GM21447 (cell line): ENCODE measurements around the gene PTPRU.
"Not testable (repeated sequence)": the region's sequence is repeated elsewhere in the genome, so short reads cannot be mapped to it uniquely, and the experiment has no call there.

Source experiments
- ATAC-seq: cut with Tn5 transposase; IDR thresholded peaks from one replicate; pipeline ENCODE4 v1.9.1; 2021; ENCODE audit not compliant: unreplicated experiment

The PTPRU gene

GRCh38 chr1:29221296-29221695, 15.0 kb upstream of the PTPRU start:
- no peak for ATAC-seq

- not testable (repeated sequence) for ATAC-seq
These were observed 14.1 kb upstream of the PTPRU start for GRCh38 chr1:29222260-29222659.

- no peak for ATAC-seq
These were observed 13.6 kb upstream of the PTPRU start for GRCh38 chr1:29222686-29223085.

GRCh38 chr1:29223521-29223920, 12.8 kb upstream of the PTPRU start:
- no peak for ATAC-seq

GRCh38 chr1:29224356-29224837, 11.9 kb upstream of the PTPRU start:
- no peak for ATAC-seq

- ATAC-seq: no peak
These were observed 11.0 kb upstream of the PTPRU start for GRCh38 chr1:29225361-29225760.

- no peak for ATAC-seq
These were observed 8.8 kb upstream of the PTPRU start for GRCh38 chr1:29227511-29227910.

- ATAC-seq: no peak
These were observed 6.1 kb upstream of the PTPRU start for GRCh38 chr1:29230204-29230552.

GRCh38 chr1:29230553-29231378, 5.6 kb upstream of the PTPRU start, which contains the start of gene MECR:
Gene MECR, minus strand, starts transcription at chr1:29230934. Its CDS starts 28 bp downstream, at chr1:29230906.
- peak; percentile 91 for ATAC-seq

GRCh38 chr1:29232387-29232786, 3.9 kb upstream of the PTPRU start:
- no peak for ATAC-seq

- ATAC-seq: no peak
These were observed 2.6 kb upstream of the PTPRU start for GRCh38 chr1:29233693-29234092.

GRCh38 chr1:29234471-29234870, 1.9 kb upstream of the PTPRU start:
- ATAC-seq: no peak

GRCh38 chr1:29234881-29235280, 1.4 kb upstream of the PTPRU start:
- ATAC-seq: not testable (repeated sequence)

- no peak for ATAC-seq
These were observed 398 bp downstream of the PTPRU start for GRCh38 chr1:29236712-29237128.

GRCh38 chr1:29237129-29237821, 953 bp downstream of the PTPRU start:
- no peak for ATAC-seq

GRCh38 chr1:29237852-29238619, 1.7 kb downstream of the PTPRU start:
- ATAC-seq: no peak

GRCh38 chr1:29238620-29239002, 2.3 kb downstream of the PTPRU start:
- no peak for ATAC-seq

GRCh38 chr1:29239142-29239541, 2.8 kb downstream of the PTPRU start:
- ATAC-seq: no peak

GRCh38 chr1:29240400-29240837, 4.1 kb downstream of the PTPRU start:
- no peak for ATAC-seq

GRCh38 chr1:29240986-29241385, 4.7 kb downstream of the PTPRU start:
- ATAC-seq: no peak
